ENCODE measurements around the gene EIF2AK2.

Gene EIF2AK2

GRCh38 chr2:37098416-37099118 lies 58.2 kb downstream of the EIF2AK2 start:
- no peak for FAIRE-seq

DNA sequence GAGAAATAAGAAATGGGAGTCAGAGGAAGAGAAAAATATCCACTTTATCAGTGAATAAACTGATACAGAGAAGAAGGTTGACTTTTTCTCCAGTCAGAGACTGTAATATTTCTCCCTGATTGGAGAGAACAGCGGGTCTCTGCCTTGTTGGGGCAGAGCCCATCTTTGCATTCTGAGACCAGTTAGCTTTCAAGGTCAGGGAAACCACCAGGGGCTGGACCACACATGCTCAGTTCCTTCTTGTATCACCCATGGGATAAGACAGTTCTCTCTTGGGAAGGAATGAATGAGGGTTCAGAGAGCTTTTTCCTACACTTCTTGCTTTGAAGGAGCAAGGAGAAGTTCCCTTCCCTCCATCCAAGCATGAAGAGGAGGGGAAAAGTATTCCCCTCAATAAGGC lies 60.2 kb downstream of the EIF2AK2 start:
- no peak for FAIRE-seq

DNA sequence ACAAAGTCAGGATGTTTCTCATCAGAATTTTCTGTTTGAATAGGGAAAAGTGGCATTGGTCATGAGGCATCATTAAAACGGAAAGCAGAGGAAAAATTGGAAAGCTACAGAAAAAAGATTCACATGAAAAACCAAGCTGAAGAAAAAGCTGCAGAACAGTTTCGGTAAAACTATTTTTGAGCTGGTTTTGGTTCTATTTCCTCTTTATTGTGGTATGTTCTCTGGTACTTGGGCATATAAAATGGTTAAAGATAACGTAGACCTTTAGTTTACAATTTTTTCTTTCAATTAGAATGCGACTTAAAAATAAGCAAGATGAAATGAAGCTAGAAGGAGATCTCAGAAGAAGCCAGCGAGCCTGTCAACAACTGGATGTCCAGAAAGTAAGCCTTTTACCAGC lies 64.9 kb downstream of the EIF2AK2 start:
- FAIRE-seq = no peak

GRCh38 chr2:37090019-37090477 lies 66.7 kb downstream of the EIF2AK2 start:
- FAIRE-seq = no peak

GRCh38 chr2:37085731-37086147 lies 71.0 kb downstream of the EIF2AK2 start:
- FAIRE-seq = no peak

DNA sequence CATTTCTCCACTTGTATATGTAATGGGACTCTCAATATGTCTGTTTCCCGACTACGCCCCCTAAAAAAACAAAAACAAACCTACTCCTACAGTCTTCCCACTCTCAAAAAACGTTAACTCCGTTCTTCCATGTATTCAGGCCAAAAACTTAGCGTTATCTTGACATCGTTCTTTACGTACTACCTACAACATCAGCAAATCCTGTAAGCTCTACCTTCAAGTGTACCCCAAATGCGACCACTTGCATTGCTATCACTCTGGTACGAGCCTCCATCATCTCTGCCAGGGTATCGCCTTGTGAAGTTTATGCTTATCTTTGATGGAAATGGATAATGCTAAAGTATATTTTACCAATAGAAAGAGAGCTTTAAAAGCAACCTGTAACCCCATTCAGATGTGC lies 72.0 kb downstream of the EIF2AK2 start:
- no peak for FAIRE-seq

- peak; percentile 65 for FAIRE-seq
Observed at GRCh38 chr2:37083873-37084794, 72.6 kb downstream of the EIF2AK2 start, which contains the start of the genes GPATCH11 and HEATR5B. Gene GPATCH11 (plus strand): TSS chr2:37084518. CDS start chr2:37088382, 3,864 bp downstream. Gene HEATR5B (minus strand): TSS chr2:37084372. CDS start chr2:37083414, 958 bp downstream.

DNA sequence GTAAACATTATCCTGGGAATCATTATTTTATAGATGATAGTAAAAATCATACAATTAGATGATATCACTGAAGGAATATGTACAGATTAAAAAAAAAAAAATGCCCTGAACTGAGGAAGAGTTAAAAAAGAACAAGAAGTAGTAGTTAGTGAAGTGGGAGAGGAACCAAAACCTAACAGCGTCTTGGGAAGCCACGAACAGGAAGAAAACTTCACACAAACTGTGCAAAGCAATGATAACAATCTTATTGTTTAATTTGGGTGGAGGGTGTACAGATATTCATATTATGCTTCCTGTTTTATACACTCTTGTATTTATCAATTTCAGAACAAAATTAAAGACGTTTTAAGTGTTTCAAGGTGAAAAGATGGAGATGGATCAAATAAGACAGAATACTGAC lies 76.1 kb downstream of the EIF2AK2 start:
- FAIRE-seq = no peak

- no peak for FAIRE-seq
Observed at GRCh38 chr2:37080266-37080665, 76.5 kb downstream of the EIF2AK2 start.

GRCh38 chr2:37070931-37071330 lies 85.8 kb downstream of the EIF2AK2 start:
- no peak for FAIRE-seq

- FAIRE-seq = no peak
Observed at GRCh38 chr2:37068686-37069085, 88.1 kb downstream of the EIF2AK2 start.

GRCh38 chr2:37061776-37062175 lies 95.0 kb downstream of the EIF2AK2 start:
- FAIRE-seq = no peak

GRCh38 chr2:37061013-37061711 lies 95.6 kb downstream of the EIF2AK2 start:
- no peak for FAIRE-seq

DNA sequence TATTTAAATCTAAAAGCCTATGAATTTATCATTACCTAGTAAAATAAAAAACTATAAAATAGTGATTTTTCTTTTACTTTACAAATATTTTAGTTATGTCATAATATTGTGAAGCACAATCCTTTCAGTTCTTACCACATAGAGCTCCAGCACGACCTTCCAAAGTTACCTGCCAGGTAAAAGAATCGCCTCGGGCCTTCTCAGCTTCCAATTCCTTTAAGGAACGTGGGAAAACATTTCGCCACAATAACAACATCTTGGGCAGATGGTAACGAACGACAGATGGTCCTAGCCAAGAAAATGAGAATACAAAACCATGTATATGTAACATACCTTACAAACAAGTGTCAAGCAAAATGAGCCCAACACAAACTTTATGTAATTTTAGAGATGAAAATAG lies 96.3 kb downstream of the EIF2AK2 start:
- FAIRE-seq = no peak

DNA sequence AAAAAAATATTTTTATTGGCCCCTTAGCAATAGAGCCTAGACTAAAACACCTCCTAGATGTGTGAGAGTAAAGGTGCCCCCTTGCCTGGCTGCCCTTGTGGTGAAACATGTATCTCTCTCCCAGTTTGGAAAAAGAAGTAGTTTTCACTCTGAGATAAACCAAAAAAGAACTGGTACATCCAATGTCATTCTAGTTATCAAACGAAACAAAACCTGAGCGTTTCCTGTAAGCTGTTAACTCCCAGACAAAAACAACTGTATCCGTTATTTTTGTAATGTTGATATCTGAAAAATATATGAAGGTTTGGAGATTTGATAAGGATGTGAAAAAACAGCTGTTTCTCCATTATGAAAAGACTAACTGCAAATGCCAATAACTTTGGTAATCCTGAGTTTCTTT lies 96.9 kb downstream of the EIF2AK2 start:
- FAIRE-seq = no peak

DNA sequence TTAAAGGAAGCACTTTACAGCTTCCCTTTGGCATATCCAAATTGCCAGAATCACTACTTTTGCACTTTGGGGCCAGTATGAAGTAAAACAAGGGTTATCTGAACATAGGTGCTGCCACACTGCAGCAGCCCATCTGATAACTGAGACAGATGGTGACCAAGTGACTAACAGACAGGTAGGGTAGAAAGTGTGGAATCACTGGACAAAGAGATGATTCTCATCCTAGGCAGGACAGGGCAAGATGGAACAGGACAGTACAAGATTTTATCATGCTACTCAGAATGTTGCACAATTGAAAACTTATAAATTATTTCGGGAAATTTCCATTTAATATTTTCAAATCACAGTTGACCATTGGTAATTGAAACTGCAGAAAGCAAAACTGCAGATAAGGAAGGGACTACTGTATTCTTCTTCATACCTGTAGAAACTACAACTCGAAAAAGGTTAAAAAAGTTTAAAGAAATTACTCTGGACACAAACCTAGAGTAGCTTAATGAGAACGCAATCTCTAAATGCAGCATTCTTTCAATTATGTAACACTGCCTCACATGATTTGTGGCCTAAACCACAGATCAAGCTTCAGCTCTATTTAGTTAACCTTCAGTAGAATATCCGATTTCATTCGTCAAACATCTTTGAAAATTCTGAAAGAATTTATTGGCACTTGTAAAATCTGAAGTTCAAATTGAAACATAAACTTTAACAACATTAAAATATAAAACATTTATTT lies 104.0 kb downstream of the EIF2AK2 start:
- no peak for FAIRE-seq
